Heart left ventricle (tissue), 13 donors: ENCODE measurements around the gene BRSK1.

ENCODE experiments used
- CTCF ChIP-seq, 12 donors: fragments of 200-600 bp; sonication (generic) in 4 of 12; IDR thresholded peaks; one replicate each; pipeline versions ENCODE4 v1.5.0 to v1.8.0; 2018 to 2022; ENCODE audit warnings: antibody characterized with exemption in 12 of 12, mild to moderate bottlenecking in 5 of 12
- POLR2A ChIP-seq, 2 donors: fragments of 450-650 bp; IDR thresholded peaks; one replicate each; pipeline ENCODE4 v1.6.1; 2017; ENCODE audit warnings: antibody characterized with exemption in 2 of 2, mild to moderate bottlenecking in 2 of 2, moderate library complexity in 2 of 2
- donor health status: ischemic (EF 13 %, LVEDD 7.1; RV severe dilation, severe dysfunction).
- donor health status: DM: no; HTN: yes; CAD: no.
- donor health status: DM: no; HTN: no; CAD: no.
- donor health status: ischemic (EF 25% LVEDD 6.9; RV normal size, moderate dysfunction).
- donor health status: ischemic (EF 25% LVEDD 5.7; RV mildly dilated, moderate dysfunction).
- donor health status: ischemic (EF 35%, LVEDD 5.7; RV mildly dilated, moderate dysfunction).
- donor health status: nonischemic (EF 11% LVEDD 7.7; RV severe dilation, severe dysfunction).
- donor health status: DM: yes; HTN: yes; CAD: no.
- donor health status: PGD.
- donor health status: ischemic (EF 29% LVEDD 5.4; RV normal size, mild dysfunction).
- donor health status: nonischemic (EF 23%, LVEDD 6.1; RV moderate dilation, normal function).

- TF ChIP-seq CTCF (IDR thresholded peaks at IDR 0.05) (no peak), POLR2A (IDR thresholded peaks at IDR 0.05) (no peak)
Measured at GRCh38 chr19:55352549-55353145, 68.8 kb downstream of the BRSK1 start.
